Astrocyte of the cerebellum (primary cell): ENCODE measurements around the gene POMT2.

Experiments used
- DNase-seq: peaks from one replicate; pipeline ENCODE4 v3.0.0-alpha.2; 2011; ENCODE audit warnings: low read depth
- H3K4me3 ChIP-seq: 2 replicates; pipeline ENCODE4 v1.5.1; 2011; ENCODE audit warnings: mild to moderate bottlenecking, low read depth, low read length, moderate library complexity
- CTCF ChIP-seq: IDR thresholded peaks from 2 replicates; pipeline ENCODE4 v1.5.1; 2012; ENCODE audit warnings: low read length, low read depth, moderate library complexity, mild to moderate bottlenecking; ENCODE audit errors: missing control alignments
- in situ Hi-C: cut with HindIII; loops from 2 replicates; pipeline ENCODE4 v1.10.0; 2017; ENCODE audit warnings: low sequenced_read_pairs

Gene POMT2

GRCh38 chr14:77236814-77237213 lies 83.9 kb downstream of the POMT2 start:
- no peak overlapping the region for H3K4me3 ChIP-seq
- in situ Hi-C loops = no loop called here
- no peak for DNase-seq
- TF ChIP-seq CTCF = no peak

GRCh38 chr14:77231721-77232120 lies 89.0 kb downstream of the POMT2 start:
- no peak for TF ChIP-seq CTCF
- in situ Hi-C loops = no loop called here
- no peak overlapping the region for H3K4me3 ChIP-seq
- no peak for DNase-seq

GRCh38 chr14:77230914-77231313 lies 89.8 kb downstream of the POMT2 start:
- no peak overlapping the region for H3K4me3 ChIP-seq
- in situ Hi-C loops = no loop called here
- DNase-seq = no peak
- TF ChIP-seq CTCF = no peak

- DNase-seq = no peak
- in situ Hi-C loops = no loop called here
These were observed 92.6 kb downstream of the POMT2 start for GRCh38 chr14:77228056-77228455.

GRCh38 chr14:77225892-77226557 lies 94.7 kb downstream of the POMT2 start:
- H3K4me3 ChIP-seq = no peak overlapping the region
- no peak for DNase-seq
- TF ChIP-seq CTCF = no peak
- in situ Hi-C loops = no loop called here

More at GRCh38 chr14:77228056-77228455, 92.6 kb downstream of the POMT2 start:
- H3K4me3 ChIP-seq = no peak overlapping the region
- no peak for TF ChIP-seq CTCF

- no peak for TF ChIP-seq CTCF
- in situ Hi-C loops = no loop called here
- DNase-seq = no peak
- H3K4me3 ChIP-seq = no peak overlapping the region
These were observed 95.4 kb downstream of the POMT2 start for GRCh38 chr14:77225254-77225653.
